ENCODE results near the gene EXOC2. TPM values are rescaled to one million over a fixed set of nuclear protein-coding genes. Genes with fewer than 3 reads are reported as not detected.

The EXOC2 gene
- total and polyA plus RNA-seq, 2 of the 13 experiments (the other 11 are each of a cell fraction or from before 2014, with no cell fraction given): 12.6 to 22.9 TPM

DNA sequence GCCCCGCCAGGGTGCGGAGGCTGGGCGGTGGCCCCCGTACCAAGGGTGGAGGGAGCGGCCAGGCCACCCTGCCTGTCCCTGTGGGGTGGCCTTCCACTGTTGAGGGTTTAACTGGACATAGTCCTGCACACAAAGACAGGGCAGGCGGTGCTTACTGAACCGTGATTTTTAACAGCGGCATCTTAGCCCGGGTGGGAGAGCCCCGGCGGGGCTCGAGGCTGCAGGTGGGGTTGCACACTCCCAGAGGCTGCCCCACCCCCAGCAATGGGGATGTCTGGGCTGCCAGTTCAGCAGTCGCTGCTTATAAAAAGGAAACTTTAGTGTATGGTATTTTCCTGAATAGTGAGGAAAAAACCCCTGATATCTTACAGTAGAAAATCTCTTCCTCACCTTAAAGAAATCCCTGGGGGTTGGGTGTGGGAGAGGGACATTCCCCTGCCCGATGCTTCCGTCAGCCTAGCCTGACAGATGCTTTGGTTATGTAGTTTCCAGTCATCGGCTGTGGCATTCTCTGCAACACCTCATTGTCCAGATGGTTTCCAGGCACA is 222.0 kb downstream of the EXOC2 start:
- H3K27me3 ChIP-seq (ENCODE audit: control insufficient read depth in 1 of 2, insufficient read depth in 2 of 2, low read length in 2 of 2): peaks cover 4 to 50% of the 10 kb centered on the region in 2 experiments; a peak in 4 of 5 replicates
- in situ Hi-C loops (cut with HindIII; ENCODE audit: extremely low pct_ligation_motif_present, low pct_unique_long_range_greater_than_20kb) (no loop called here), intact Hi-C loops (cut with micrococcal nuclease; ENCODE audit: unreplicated experiment) (no loop called here)
- BruUV-seq (replicated peaks): no TSS peak
- no peak overlapping the region for H3K4me3 ChIP-seq (replicated peaks in 1 of 3; ENCODE audit: insufficient read depth in 1 of 3, low read depth in 2 of 3, low read length in 3 of 3)
- FAIRE-seq (no peak), ATAC-seq (no peak), DNase-seq (ENCODE audit: low spot score) (no peak)
- no peak overlapping the region for H3K9ac ChIP-seq (ENCODE audit: insufficient read depth, low read depth, low read length)
- H3K9me3 ChIP-seq (ENCODE audit: low read length): no peaks in the 10 kb centered on the region
- no peak overlapping the region for H3K4me2 ChIP-seq (ENCODE audit: low read depth, low read length)
- no peaks in the 10 kb centered on the region for H3K79me2 ChIP-seq (ENCODE audit: insufficient read depth, low read length)
- H2AFZ ChIP-seq (ENCODE audit: low read length): no peak overlapping the region
- 59% methylated on average over 15 of the region's 16 CpGs for WGBS (ENCODE audit: low lambda C conversion rate)
- H3K36me3 ChIP-seq (replicated peaks in 1 of 2; ENCODE audit: control insufficient read depth in 1 of 2, insufficient read depth in 2 of 2, low read length in 2 of 2): no peaks in the 10 kb centered on the region
- TF ChIP-seq ATF4 (CRISPR knock-in tag; IDR thresholded peaks at IDR 0.05) (peak in 1 of 2 experiments; percentile 1; a peak in 1 of 4 replicates), ZNF713 (CRISPR knock-in tag; IDR thresholded peaks at IDR 0.05) (no peak)
- TF ChIP-seq, protein P1, sequence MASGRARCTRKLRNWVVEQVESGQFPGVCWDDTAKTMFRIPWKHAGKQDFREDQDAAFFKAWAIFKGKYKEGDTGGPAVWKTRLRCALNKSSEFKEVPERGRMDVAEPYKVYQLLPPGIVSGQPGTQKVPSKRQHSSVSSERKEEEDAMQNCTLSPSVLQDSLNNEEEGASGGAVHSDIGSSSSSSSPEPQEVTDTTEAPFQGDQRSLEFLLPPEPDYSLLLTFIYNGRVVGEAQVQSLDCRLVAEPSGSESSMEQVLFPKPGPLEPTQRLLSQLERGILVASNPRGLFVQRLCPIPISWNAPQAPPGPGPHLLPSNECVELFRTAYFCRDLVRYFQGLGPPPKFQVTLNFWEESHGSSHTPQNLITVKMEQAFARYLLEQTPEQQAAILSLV (CRISPR knock-in tag; IDR thresholded peaks at IDR 0.05; ENCODE audit: borderline replicate concordance): no peak
- no peaks in the 10 kb centered on the region for H3K4me1 ChIP-seq (ENCODE audit: insufficient read depth, low read length)
- no peaks in the 10 kb centered on the region for H4K20me1 ChIP-seq (ENCODE audit: insufficient read depth, low read length)
- no peak overlapping the region for H3K27ac ChIP-seq (ENCODE audit: extremely low read length, insufficient read depth, low read length)
- POLR2A ChIA-PET: no interaction called here
- CTCF ChIA-PET (ENCODE audit: low intra/inter-chr PET ratio, low total read pairs): no interaction called here

DNA sequence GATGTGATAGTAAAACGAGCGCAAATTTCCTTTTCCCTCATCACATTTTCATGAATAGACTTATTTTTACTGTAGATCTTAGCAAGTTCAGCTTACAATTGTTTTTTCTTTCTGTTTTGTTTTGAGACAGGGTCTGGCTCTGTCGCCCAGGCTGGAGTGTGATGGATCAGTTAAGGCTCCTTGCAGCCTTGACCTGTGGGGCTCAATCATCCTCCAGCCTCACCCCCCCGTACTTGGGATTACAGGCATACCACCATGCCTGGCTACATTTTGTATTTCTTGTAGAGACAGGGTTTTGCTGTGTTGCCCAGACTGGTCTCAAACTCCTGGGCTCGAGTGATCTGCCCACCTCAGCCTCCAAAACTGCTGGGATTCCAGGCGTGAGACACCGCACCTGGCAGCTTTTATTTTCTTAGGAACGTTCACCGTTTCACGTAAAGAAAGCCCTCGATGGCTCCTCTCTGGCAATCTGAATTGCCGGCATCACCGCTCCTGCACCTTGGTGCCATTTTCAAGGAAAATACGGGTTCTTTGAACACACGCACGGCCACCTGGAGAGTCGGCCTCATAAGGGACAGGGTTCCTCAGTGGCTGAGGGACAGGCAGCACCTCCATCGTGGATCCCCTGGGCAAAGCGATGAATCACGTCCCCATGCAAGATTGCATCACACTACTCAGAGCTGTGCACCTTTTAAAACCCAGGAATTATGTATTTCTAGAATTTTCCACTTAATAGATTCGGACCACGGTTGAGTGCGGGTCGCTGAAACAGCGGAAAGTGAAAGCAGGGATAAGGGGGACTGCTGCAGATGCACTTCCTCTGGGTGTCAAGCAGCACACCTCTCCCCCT is 222.7 kb downstream of the EXOC2 start:
- no peak for FAIRE-seq
- ChIA-PET CTCF (ENCODE audit: low intra/inter-chr PET ratio, low total read pairs) (no interaction called here), POLR2A (no interaction called here)
- in situ Hi-C loops (cut with HindIII; ENCODE audit: extremely low pct_ligation_motif_present, low pct_unique_long_range_greater_than_20kb): no loop called here
- Histone ChIP-seq H3K27me3 (ENCODE audit: control insufficient read depth in 1 of 2, insufficient read depth in 2 of 2, low read length in 2 of 2) (peaks cover 4 to 57% of the 10 kb centered on the region in 2 experiments; a peak in 4 of 5 replicates), H3K36me3 (replicated peaks in 1 of 2; ENCODE audit: control insufficient read depth in 1 of 2, insufficient read depth in 2 of 2, low read length in 2 of 2) (no peaks in the 10 kb centered on the region), H3K9ac (ENCODE audit: insufficient read depth, low read depth, low read length) (no peak overlapping the region), H3K4me1 (ENCODE audit: insufficient read depth, low read length) (no peaks in the 10 kb centered on the region), H3K4me3 (replicated peaks in 1 of 3; ENCODE audit: insufficient read depth in 1 of 3, low read depth in 2 of 3, low read length in 3 of 3) (no peak overlapping the region), H3K79me2 (ENCODE audit: insufficient read depth, low read length) (no peaks in the 10 kb centered on the region), H3K27ac (ENCODE audit: extremely low read length, insufficient read depth, low read length) (no peak overlapping the region), H4K20me1 (ENCODE audit: insufficient read depth, low read length) (no peaks in the 10 kb centered on the region), H2AFZ (ENCODE audit: low read length) (no peak overlapping the region), H3K9me3 (ENCODE audit: low read length) (no peaks in the 10 kb centered on the region), H3K4me2 (ENCODE audit: low read depth, low read length) (no peak overlapping the region)
- ATAC-seq: no peak
- no peak for DNase-seq (ENCODE audit: low spot score)
- BruUV-seq (replicated peaks): no TSS peak
- intact Hi-C loops (cut with micrococcal nuclease; ENCODE audit: unreplicated experiment): no loop called here
- WGBS (ENCODE audit: low lambda C conversion rate): 54% methylated on average over 25 of the region's 25 CpGs
- peak; percentile 52; the same call in 1 of the 2 replicates for TF ChIP-seq FOSL2 (CRISPR knock-in tag; IDR thresholded peaks at IDR 0.05)
- TF ChIP-seq CEBPB (IDR thresholded peaks at IDR 0.05; ENCODE audit: borderline replicate concordance, low read depth, low read length): peak; percentile 70
- no peak for TF ChIP-seq ZNF235 (CRISPR knock-in tag; IDR thresholded peaks at IDR 0.05; ENCODE audit: borderline replicate concordance)
- TF ChIP-seq TBL1XR1 (IDR thresholded peaks at IDR 0.05; ENCODE audit: borderline replicate concordance, low read length, partially characterized antibody): no peak
- TF ChIP-seq ZNF460 (CRISPR knock-in tag; IDR thresholded peaks at IDR 0.05; ENCODE audit: borderline replicate concordance): no peak
- TF ChIP-seq EED (CRISPR knock-in tag; IDR thresholded peaks at IDR 0.05): 0 out of 2 replicates have a peak, but pooled peaks have one; percentile 39
- TF ChIP-seq CBFB (CRISPR knock-in tag; IDR thresholded peaks at IDR 0.05): no peak
- TF ChIP-seq ZNF558 (CRISPR knock-in tag; IDR thresholded peaks at IDR 0.05; ENCODE audit: borderline replicate concordance): no peak
- no peak for TF ChIP-seq LRRFIP1 (CRISPR knock-in tag; conservative IDR thresholded peaks at IDR 0.05)

Data from HepG2 (cell line).